Stimulated activated CD4-positive, alpha-beta T cell treated with anti-CD3 and anti-CD28 coated beads, Interleukin-1b, Interleukin-23, amount 100 ng/mL, for 24 hours (primary cell): ENCODE data around the gene ACKR3.

Experiments used
- DNase-seq, 4 experiments: peaks; one replicate each; pipeline ENCODE4 v3.0.0-alpha.2; 2020; ENCODE audit warnings: low read depth in 4 of 4, low spot score in 1 of 4

Gene ACKR3

DNA sequence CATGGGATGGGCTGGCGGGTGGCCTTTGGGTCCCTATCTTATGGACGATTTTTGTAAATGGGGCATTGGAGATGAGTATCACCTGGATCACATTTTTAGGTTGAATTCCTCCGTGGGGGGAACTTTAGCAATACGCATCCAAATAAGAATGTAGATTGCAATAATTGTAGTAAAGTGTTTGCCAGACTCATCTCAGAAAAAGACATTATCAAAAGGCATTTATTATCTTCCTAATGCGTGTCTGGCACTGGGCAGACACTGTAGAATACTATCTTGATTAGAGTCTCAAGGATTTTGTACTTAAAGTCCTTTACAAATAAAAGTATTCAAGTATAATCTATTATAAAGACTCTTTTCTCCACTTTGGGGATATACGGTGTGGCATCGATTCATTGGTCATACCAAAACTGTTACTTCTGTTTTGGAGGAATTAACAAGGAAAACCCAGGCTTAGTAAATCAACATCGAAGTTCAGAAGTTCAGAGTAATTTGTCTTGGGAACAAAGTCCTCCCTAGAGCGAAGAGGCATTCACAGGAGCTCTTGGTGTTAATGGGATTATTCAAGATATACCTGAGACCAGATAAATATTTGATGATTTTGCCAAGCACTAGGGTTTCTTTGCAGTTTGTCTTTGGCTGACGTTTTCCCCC is 578 bp upstream of the ACKR3 start:
- DNase-seq, result no peak

DNA sequence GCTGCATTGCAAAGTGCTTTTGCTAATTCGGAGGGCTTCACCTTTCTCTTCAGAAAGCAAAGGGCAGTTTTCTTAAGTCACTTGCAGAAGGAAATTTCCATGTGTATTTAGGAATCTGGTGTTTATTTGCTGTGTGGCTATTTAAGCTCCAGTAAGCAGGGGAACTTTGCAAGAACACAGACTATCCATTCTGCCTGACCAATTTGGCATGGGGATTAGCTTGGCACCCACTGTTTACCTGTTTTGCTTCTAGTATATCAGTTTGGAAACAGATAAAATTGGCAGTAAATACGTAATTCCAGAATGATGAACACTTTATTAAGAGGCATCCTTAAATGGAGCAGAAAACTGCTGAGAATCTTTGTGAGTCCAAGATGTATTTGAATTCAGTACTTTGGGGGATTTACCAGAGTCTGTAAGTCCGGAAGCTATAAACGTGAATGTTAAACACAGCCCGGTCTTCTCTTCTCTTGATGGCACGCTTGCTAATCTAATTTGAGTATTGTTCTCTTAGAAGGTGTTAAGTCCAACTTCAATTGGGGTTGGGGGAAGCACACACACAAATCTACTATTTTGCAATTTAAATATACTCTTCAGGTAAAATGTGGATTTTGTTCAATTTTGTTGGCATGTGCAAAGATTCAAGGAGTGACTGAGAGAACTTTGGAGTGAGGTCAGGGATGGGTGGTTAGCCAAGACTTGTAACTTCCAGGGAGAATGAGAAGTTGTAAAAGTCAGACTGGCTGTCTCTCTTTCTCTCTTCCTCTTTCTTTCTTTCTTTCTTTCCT is 650 bp downstream of the ACKR3 start:
- DNase-seq, result no peak

DNA sequence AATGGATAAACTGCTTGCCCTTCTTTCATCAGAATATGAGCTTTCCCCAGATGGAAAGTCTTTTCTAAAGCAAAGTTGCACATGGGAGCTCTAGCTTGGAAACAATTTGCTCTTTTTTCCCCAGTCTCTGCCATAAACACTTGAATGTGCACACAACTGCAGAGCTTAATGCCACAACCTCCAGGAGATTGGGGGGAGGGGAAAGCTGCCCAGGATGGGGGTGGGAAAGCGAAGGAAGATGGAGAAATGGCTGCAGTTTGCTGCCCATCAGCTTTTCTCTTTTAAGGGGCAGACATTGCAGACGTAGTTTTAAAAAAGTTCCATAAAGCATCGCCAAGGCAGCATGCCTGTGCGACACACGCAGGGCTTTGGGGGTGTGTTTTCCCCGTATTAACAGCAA is 1.5 kb downstream of the ACKR3 start:
- DNase-seq, result no peak

DNA sequence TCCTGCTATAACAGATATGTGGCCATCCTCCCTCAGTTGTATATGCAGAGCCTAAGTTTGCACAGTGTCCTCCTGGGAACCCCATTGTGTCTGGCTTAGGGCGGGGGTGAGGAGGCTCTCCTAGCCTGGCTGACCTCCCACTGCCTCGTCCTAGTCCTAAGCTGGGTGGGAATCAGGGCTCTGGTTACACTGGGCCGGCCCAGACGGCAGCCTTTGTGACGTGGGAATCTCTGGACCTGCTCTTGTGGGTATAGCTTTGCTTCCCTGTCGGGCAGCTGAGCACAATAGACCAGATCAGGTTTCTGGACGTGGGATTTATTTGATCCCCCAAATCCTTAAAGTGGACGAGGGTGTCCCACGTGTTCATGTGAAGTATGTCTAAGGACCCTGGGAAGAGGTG is 2.9 kb downstream of the ACKR3 start:
- no peak for DNase-seq

DNA sequence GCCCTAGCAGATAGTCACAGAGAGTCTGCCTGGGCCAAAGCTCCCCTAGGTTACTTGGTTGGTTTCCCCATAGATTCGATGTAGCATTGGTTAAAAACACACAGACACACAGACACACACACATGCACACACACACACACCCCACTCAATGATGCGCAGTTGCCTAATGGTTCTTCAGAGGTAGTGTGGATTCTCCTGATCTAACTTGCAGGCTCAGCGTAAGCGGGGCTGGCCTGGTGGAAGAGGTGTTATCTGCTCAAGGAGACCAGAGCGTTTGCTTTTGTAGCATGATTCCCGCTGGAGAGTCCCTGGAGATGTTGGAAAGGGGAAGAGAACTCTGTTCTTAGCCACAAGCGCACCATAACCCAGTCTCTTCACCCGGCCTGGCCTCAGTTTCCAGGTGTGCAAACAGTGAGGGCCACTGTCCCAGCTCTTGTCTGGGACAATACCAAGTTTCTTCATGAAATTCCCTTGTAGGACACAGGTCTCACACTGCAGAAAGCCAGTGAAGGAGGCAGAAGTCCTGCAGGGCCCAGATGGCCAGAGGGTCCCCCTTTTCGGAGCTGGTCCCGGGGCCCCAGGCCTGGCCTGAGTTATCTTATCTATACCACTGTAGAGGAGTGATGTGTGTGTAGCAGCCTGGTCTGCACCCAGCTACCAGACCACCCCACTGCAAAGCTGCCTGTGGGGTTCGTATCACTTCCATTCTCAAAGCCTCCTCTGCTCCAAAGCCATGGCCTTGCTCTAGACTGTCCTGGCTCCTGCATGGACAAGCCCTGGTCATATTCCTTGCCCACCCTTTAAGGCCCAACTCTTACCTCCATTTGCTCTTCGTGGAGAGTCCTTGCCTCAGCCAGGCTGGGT is 3.7 kb downstream of the ACKR3 start:
- no peak for DNase-seq

DNA sequence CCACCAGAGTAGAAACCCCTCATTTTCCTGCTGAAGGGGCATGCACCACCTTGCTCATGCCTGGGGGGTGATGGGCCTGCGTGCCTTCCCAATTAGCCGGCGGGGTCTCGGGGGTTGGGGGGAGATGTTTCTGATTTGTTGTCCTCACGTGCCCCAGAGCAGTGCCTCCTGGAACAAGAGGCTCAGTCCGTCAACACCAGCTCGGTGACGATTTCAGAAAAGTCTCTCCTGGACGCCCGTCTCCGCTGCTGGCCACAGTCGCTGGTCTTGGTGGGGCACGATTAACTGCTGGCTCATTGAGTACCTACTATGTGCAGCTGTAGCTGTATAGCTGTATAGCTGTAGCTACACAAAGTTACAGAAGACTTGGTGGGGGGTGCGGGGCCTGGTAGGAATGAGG is 4.4 kb downstream of the ACKR3 start:
- no peak for DNase-seq

DNA sequence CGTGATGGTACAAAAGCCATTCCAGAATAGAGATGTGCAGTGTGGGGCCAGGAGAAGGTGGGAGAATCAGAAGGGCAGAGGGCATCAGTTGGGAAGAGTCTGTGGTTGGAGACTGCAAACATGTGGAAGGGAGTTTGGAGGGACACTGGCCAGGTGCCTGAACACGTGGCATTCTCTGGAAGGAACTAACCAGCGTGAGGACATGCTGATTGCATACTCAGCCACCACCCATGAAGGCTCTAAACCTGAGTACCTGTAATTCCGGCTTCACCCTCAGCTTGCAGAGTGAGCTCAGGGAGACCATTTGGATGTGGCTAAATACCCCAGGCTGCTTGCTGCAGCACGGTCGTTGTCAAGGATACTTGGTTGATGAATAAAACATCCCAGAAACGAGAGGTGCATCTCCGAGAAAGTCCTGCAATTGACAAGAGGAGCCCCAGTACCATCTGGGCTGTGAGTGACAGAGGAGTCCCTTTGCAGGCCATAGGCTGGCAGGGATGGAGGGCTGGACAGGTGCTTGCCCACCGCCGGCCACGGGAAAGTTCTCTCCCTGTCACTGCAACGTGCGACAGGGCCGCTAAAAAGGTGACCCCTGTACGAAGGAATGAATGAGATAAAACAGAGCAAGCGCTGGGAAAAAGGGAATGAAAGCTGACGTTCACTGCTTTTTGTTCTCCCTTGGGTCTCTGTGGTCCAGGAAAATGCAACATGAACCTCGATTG is 5.0 kb downstream of the ACKR3 start:
- DNase-seq, result no peak

DNA sequence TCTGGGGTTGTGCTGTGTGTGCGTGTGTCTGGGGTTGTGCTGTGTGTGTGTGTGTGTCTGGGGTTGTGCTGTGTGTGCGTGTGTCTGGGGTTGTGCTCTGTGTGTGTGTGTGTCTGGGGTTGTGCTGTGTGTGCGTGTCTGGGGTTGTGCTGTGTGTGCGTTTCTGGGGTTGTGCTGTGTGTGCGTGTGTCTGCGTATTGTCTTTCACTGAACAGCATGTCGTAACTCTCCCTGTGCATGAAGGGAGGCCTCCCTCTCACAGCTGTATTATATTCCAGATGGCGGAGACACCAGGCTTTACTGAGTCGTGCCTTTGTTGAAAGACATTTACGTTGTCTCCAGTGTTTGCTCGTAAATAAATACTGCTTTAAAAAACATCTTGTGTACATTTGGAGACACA is 5.9 kb downstream of the ACKR3 start:
- DNase-seq, result no peak

DNA sequence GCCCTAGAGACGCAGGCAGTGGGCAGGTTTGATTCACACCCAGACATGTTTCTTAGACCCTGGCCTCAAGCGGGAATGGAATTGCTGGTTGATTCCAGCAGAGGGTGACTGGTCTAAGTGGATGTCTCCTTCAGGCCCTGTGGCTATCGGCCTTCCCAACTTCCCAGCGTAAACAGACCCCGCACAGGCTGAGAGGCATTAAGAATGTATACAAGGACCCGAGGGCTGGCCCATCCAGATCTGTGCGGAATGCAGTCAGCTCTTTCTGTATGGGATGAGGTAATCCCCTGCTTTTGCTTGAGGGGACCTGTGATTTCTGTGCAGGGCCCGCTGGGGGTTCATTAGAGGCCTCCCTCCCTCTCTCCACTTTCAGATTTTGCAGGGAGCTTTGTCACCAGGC is 6.5 kb downstream of the ACKR3 start:
- no peak for DNase-seq

DNA sequence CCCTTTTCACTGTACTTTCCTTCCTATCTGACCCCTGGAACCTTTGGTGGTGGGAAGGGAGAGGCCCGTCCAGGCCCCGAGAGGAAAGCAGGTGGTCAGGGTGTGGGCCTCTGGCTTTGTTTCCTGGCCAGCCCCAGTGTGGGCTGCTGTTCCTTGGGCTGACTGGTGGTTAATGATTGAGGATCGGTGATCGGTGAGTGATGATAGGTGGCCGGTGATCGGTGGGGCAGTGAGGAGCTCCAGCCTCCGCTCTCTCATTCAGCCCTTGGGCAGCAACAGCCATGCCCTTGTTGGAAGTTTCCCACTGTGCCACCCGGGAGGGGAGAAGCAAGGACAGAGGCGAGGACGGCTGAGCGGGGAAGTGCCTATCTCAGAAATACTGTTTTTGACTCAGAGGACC is 7.3 kb downstream of the ACKR3 start:
- DNase-seq, result no peak

DNA sequence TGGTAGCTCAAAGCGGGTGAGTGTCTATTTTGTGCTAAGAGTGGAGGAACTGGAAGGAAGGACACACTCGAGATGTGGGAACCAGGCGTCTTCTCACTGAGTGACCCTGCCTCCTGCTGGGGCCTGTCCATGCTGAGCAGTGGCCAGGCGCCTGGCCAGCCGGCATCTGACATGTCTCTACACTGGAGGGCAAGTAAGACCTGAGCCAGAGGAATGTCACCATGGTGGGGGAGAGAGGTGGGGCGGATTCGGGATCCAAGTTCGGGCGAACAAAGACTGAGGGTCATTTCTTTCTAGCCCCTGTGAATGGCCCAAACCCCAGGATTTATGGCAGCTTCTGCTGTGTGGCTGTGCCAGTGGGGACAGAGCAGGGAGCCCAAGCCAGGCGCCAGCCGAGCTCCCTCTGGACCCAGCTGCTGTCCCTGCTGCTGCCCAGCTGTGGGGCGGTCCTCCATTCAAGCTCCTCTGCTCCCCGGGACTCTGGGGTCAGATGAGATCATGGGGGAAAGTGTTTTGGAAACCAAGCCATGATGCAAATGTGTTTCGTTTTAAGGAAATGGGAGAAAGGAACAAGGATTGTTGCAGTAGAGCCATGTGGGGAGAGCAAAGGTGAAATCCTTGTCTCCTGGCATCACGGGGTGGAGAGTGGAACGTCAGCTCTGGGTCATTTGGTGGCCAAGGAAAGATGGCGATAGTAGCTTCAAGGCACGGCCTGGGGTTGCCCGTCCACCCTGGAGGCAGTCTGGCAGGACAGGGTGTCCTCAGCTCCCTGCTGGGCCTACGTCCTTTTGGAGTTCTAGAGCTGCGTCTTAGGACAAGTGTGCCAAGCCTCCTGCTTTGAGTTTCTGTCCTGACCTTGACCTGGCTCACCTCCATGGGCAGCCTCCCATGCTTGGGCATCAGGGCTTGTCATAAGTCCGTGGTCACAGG is 8.1 kb downstream of the ACKR3 start:
- DNase-seq, result no peak

DNA sequence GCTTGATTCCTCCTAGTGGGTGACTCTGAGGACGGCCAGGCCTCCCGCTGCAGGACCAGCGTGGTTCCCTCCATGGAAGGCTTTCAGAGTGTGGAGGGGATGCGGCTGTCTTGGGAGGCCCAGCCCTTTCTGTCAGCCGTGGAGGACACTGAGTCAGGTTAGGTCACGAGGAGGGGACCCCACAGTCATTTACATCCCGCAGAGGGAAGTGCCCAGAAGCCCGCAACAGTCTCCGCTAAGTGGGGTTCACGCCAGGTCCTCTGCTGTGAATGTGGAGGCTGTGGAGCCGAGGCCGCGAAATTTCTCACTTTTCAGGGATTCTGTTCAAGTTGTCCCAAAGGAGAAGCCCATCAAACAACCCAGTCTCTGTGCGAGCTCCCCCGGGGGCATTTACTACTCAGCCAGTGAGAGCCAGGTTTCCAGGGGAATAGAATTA is 8.8 kb downstream of the ACKR3 start:
- DNase-seq, result no peak

DNA sequence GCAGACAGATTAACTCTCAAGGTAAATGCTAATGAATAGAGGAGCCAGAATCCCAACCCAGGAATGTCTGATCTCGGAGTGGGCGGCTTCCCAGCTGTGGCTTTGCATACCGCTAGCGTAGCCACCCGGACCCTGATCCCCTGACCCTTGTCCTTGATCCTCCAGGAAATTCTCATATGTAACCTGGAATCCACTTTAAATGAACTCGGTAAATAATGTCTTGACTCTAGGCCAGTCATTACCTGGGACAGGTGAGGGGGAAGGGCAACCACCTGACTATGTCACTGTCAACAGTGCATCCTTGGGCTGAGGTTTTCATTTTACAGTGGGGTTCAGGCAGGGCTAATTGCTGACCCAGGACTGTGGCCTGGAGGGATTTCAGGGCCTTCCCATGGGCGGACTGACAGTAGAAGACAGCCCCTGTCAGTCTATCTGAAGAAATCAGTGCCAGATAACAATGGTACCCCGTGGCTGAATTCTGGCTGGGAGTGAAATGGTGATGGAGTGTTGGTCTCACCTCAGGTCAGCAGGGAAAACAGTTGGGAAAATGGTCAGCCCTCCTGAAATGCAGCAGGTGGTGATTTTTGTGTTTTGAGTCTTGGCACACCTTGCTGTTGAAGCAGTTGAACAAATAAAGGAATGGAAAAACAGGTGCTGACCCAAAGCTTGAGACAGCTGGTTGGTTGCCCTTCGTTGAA is 9.6 kb downstream of the ACKR3 start:
- DNase-seq, result no peak

DNA sequence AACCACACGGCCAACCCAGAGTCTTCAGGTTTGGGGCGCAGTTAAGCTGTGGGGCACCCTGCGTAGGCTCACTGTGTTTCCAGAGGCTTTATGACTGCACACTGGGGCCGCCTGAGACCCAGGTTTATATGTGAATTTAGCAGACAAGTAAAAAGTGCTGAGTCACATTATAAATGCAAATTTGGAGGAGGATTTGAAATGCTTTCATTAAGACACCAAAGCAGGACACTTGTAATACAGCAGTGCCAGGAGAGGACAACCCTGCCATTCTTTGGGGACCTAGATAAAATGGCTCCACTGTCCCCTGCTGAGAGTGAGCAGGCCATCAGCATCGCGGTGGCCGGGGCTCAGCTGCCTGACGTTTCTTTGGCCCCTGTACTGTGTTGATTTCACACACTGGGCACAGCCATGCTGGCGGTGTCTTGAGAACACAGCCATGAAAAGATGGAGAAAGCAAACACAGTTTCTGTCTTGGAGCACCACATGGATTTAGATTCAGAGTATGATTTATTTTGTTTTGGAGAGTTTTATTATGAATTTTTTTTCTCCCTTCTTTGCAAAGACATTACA is 10.2 kb downstream of the ACKR3 start:
- DNase-seq, result no peak

DNA sequence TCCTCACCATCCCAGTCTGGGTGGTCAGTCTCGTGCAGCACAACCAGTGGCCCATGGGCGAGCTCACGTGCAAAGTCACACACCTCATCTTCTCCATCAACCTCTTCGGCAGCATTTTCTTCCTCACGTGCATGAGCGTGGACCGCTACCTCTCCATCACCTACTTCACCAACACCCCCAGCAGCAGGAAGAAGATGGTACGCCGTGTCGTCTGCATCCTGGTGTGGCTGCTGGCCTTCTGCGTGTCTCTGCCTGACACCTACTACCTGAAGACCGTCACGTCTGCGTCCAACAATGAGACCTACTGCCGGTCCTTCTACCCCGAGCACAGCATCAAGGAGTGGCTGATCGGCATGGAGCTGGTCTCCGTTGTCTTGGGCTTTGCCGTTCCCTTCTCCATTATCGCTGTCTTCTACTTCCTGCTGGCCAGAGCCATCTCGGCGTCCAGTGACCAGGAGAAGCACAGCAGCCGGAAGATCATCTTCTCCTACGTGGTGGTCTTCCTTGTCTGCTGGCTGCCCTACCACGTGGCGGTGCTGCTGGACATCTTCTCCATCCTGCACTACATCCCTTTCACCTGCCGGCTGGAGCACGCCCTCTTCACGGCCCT is 11.2 kb downstream of the ACKR3 start:
- no peak for DNase-seq

DNA sequence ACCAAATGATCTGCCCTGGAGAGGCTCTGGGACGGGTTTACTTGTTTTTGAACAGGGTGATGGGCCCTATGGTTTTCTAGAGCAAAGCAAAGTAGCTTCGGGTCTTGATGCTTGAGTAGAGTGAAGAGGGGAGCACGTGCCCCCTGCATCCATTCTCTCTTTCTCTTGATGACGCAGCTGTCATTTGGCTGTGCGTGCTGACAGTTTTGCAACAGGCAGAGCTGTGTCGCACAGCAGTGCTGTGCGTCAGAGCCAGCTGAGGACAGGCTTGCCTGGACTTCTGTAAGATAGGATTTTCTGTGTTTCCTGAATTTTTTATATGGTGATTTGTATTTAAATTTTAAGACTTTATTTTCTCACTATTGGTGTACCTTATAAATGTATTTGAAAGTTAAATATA is 11.9 kb downstream of the ACKR3 start:
- no peak for DNase-seq

DNA sequence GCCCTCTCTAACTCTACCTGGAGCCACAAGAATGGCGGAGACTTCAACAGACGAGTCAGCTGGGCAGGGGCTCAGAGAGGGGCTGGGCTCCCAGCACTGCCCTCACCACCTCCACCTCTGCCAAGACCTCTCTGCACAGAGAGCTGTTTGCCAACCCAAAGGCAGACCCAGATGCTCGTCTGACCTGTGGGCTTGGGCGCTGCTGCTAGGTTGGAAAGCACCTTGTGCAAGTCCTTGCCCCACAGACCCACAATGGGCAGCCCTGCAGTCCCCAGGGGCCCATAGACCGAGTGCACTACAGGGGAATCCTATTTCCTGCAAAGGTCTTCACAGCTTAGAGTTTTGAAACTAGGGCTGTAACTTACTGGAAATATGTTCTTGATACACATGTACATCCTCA is 13.3 kb downstream of the ACKR3 start:
- DNase-seq, result no peak

DNA sequence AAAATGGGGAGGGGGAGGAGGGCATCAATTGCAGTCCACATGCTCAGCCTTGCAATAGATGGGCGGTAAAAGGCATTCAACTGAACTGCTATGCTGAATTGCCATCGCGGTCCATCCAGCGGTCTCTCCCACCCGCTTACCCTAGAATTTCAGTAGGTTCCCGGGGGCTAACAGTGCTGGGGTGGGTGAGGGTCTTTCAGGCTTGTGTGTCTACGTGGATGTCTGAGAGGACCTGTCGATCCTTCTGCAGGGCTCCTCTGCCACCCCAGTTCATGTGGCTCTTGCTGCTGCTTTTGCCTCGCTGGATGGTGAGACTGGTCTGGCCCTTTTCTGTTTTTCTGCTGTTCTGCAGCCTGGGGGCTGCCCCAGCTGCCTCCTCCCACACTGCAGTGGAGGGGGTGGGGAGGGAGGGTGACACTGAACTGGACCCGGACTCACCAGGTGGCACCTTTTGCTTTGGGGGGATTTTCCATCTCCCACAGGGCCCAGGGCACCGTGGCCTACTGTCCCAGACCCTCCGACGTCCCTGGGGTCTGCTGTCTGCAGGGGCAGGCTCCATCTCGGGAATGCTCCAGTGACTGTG is 14.1 kb downstream of the ACKR3 start:
- no peak for DNase-seq
